Pancreas (tissue), 10 donors: ENCODE results near the gene ZNF407. TPM values are rescaled to one million over a fixed set of nuclear protein-coding genes. Genes with fewer than 3 reads are reported as not detected.

Source experiments
- ATAC-seq, 4 donors: fragments of 200-7000 bp; cut with Tn5 transposase; one replicate each; pipeline versions ENCODE4 v1.8.0 to v1.9.1; 2020; ENCODE audit warnings: mild to moderate bottlenecking in 4 of 4, moderate library complexity in 4 of 4
- DNase-seq, 6 donors: peaks; one replicate each; pipeline ENCODE4 v3.0.0-alpha.2; 2020
- FAIRE-seq: peaks from 2 replicates; lab custom pipeline; 2012; peaks lifted over from hg19 to GRCh38; lab: Jason Lieb, UNC
- H3K27ac ChIP-seq, 4 donors: fragments of 200-600 bp; sonication (generic); 1 replicate in 3 of 4; 2 replicates in 1 of 4; pipeline versions ENCODE4 v1.5.0 to v1.8.0; 2020
- H3K27me3 ChIP-seq, 4 donors: fragments of 200-600 bp; one replicate each; pipeline ENCODE4 v1.8.0; 2021
- H3K36me3 ChIP-seq, 3 donors: fragments of 200-600 bp; sonication (generic) in 1 of 3; one replicate each; pipeline versions ENCODE4 v1.5.0 to v1.8.0; 2020 to 2021
- H3K4me1 ChIP-seq, 3 donors: fragments of 200-600 bp; one replicate each; pipeline ENCODE4 v1.8.0; 2021
- H3K4me3 ChIP-seq, 4 donors: fragments of 200-600 bp; sonication (generic) in 2 of 4; one replicate each; pipeline versions ENCODE4 v1.5.0 to v1.8.0; 2020 to 2021
- H3K9me3 ChIP-seq, 4 donors: fragments of 200-600 bp; one replicate each; pipeline ENCODE4 v1.8.0; 2021
- CTCF ChIP-seq, 4 donors: fragments of 200-600 bp; sonication (generic) in 3 of 4; IDR thresholded peaks; one replicate each; pipeline versions ENCODE4 v1.5.0 to v1.8.0; 2021; ENCODE audit warnings: antibody characterized with exemption in 4 of 4
- WGBS, 2 donors: extraction: QIAGEN DNeasy Blood & Tissue Kit; methylation state at CpG; one replicate each; pipeline ENCODE4 v1.1.7; 2013; 5-methylcytosine and 5-hydroxymethylcytosine counted together
- intact Hi-C, 3 donors: fragments of 100-400 bp; cut with DNase I; formaldehyde crosslinking; loops; one replicate each; pipeline versions ENCODE4 v1.11.1 to v1.14.2; 2022
- polyA plus RNA-seq, 2 donors: library from polyadenylated mRNA; stranded (reverse); fragments of 200-250 nt; gene quantifications; one replicate each; pipeline ENCODE4 v1.2.3, GENCODE V29; 2013
- total RNA-seq, 6 donors: library from RNA; stranded (reverse); fragmentation: NEBNext Ultra II Directional in 4 of 6; extraction: Animal tissue kit (Norgen Biotek cat#: 25700) in 4 of 6; gene quantifications; one replicate each; pipeline versions ENCODE4 v1.2.1 to v1.2.4, GENCODE V29; 2021 to 2023
- donor health status: healthy with polysubstance abuse.
- donor health status: DM: no; HTN: no; CAD: no; lungs with moderate emphysema.
- donor health status: DM: no; HTN: no; CAD: no.
- donor health status: control.
- donor health status: control.
- donor health status: Bipolar disorder and iron deficiency.
- donor health status: DM: yes; HTN: yes; CAD: no.
- donor health status: DM: no; HTN: no; CAD: no.
- donor health status: DM: no; HTN: no; CAD: no.
- donor health status: DM: yes; HTN: yes; CAD: no.

The ZNF407 gene
- total and polyA plus RNA-seq, 8 donors, result 2.7 to 10.0 (median 4.9) TPM

GRCh38 chr18:74728586-74728985 lies 130.9 kb downstream of the ZNF407 start:
- H3K4me1 ChIP-seq, result peaks cover 0 to 3% (median 0%) of the 10 kb centered on the region in 3 donors
- H3K4me3 ChIP-seq, result no peak overlapping the region
- 94 to 95% methylated on average over 5 of the region's 5 CpGs for WGBS, 2 donors
- TF ChIP-seq CTCF (IDR thresholded peaks at IDR 0.05), result no peak
- DNase-seq (no peak), ATAC-seq (no peak), FAIRE-seq (no peak)
- H3K27ac ChIP-seq, result no peak overlapping the region
- no peaks in the 10 kb centered on the region for H3K27me3 ChIP-seq
- intact Hi-C loops, result no loop called here
- no peaks in the 10 kb centered on the region for H3K9me3 ChIP-seq
- no peaks in the 10 kb centered on the region for H3K36me3 ChIP-seq

GRCh38 chr18:74731097-74731496 lies 133.4 kb downstream of the ZNF407 start:
- Histone ChIP-seq H3K9me3 (no peaks in the 10 kb centered on the region), H3K36me3 (no peaks in the 10 kb centered on the region), H3K4me1 (peaks cover 0 to 3% (median 0%) of the 10 kb centered on the region in 3 donors), H3K4me3 (no peak overlapping the region), H3K27me3 (no peaks in the 10 kb centered on the region), H3K27ac (no peak overlapping the region)
- intact Hi-C loops, result no loop called here
- DNase-seq (no peak), ATAC-seq (no peak), FAIRE-seq (no peak)
- WGBS, 2 donors, result 97% methylated on average over 5 of the region's 5 CpGs
- no peak for TF ChIP-seq CTCF (IDR thresholded peaks at IDR 0.05)

- ATAC-seq (no peak), FAIRE-seq (no peak), DNase-seq (no peak)
- Histone ChIP-seq H3K36me3 (no peaks in the 10 kb centered on the region), H3K4me1 (peaks cover 5 to 7% (median 7%) of the 10 kb centered on the region in 3 donors), H3K27ac (no peak overlapping the region), H3K4me3 (no peak overlapping the region), H3K27me3 (no peaks in the 10 kb centered on the region), H3K9me3 (no peaks in the 10 kb centered on the region)
- TF ChIP-seq CTCF (IDR thresholded peaks at IDR 0.05), result no peak
- WGBS, 2 donors, result 83 to 96% methylated on average over 1 of the region's 1 CpG
- intact Hi-C loops, result no loop called here
These were observed 134.7 kb downstream of the ZNF407 start for GRCh38 chr18:74732380-74732779.

- peak in 1 of 4 donors; percentile 27 for ATAC-seq
- no peak for FAIRE-seq
- whole genome bisulfite sequencing, 2 donors, result 87 to 89% methylated on average over 3 of the region's 3 CpGs
- H3K9me3 ChIP-seq, result no peaks in the 10 kb centered on the region
- no peak overlapping the region for H3K4me3 ChIP-seq
- no peak overlapping the region for H3K27ac ChIP-seq
- no peak for DNase-seq
- intact Hi-C loops, result no loop called here
- TF ChIP-seq CTCF (IDR thresholded peaks at IDR 0.05), result no peak
- H3K27me3 ChIP-seq, result no peaks in the 10 kb centered on the region
- no peaks in the 10 kb centered on the region for H3K36me3 ChIP-seq
- H3K4me1 ChIP-seq, result peaks cover 5 to 7% (median 7%) of the 10 kb centered on the region in 3 donors
These were observed 135.9 kb downstream of the ZNF407 start for GRCh38 chr18:74733598-74733997.

- intact Hi-C loops, result no loop called here
- H3K36me3 ChIP-seq, result no peaks in the 10 kb centered on the region
- FAIRE-seq (no peak), ATAC-seq (peak in 1 of 4 donors; percentile 30), DNase-seq (no peak)
- 74 to 78% methylated on average over 11 of the region's 11 CpGs for WGBS, 2 donors
- H3K27me3 ChIP-seq, result no peaks in the 10 kb centered on the region
- TF ChIP-seq CTCF (IDR thresholded peaks at IDR 0.05), result no peak
- peaks cover 5 to 7% (median 7%) of the 10 kb centered on the region in 3 donors for H3K4me1 ChIP-seq
- no peak overlapping the region for H3K4me3 ChIP-seq
- no peak overlapping the region for H3K27ac ChIP-seq
- no peaks in the 10 kb centered on the region for H3K9me3 ChIP-seq
These were observed 136.4 kb downstream of the ZNF407 start for GRCh38 chr18:74734013-74734444.
